ENCODE measurements around the gene DEFB132. TPM values are rescaled to one million over a fixed set of nuclear protein-coding genes. Genes with fewer than 3 reads are reported as not detected.

Gene DEFB132
- polyA plus RNA-seq, 1 of the 3 experiments (the other 2 are of a cell fraction), result not detected

DNA sequence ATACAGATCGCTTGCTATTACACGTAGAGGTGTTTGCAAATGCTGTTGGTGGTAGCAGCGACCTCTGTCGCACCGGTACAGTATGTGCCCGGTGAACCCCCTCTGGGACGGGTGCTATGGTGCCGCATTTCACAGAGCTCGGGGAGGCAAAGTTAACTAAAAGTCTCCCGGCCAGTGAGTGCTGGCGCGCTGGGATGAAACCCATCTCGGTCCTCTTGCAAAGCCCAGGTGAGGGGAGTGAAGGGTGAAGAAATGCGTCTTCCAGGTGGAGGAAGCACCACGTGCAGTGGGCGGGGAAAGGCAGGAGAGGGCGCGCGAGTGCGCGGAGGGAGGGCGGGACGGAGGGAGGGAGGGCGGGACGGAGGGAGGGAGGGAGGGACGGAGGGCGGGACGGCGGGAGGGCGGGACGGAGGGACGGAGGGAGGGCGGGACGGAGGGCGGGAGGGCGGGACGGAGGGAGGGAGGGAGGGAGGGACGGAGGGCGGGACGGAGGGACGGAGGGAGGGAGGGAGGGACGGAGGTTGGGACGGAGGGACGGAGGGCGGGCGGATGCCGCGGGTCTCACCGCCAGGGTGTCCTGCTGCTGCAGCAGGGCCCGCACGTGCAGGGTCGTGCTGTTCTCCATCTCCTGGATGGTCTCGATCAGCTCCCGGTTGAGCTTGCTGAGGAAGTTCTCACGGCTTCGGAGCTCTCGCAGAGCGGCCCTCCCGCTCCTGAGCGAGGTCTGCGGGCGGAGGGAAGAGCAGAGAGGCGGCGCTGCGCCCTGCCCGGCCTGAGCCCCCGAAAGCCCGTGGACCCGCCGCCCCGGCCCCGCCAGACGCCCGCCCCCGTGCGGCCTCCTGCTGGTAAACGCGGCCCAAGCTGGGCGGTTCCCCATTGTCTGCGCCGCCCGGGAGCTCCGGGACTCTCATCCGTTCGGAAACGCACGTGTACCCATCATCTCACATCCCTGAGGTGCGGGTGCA lies 21.4 kb downstream of the DEFB132 start:
- TF ChIP-seq SMC3 (IDR thresholded peaks at IDR 0.05; ENCODE audit: low read depth, low read length), result no peak
- no peak for TF ChIP-seq FOXJ3 (CRISPR knock-in tag; IDR thresholded peaks at IDR 0.05)
- TF ChIP-seq TEAD4 (IDR thresholded peaks at IDR 0.05; ENCODE audit: borderline replicate concordance, insufficient read depth), result no peak
- TF ChIP-seq SIN3A (IDR thresholded peaks at IDR 0.05; ENCODE audit: borderline replicate concordance, low read depth, low read length), result no peak
- no peak for TF ChIP-seq EZH2phosphoT487 (IDR thresholded peaks at IDR 0.05; ENCODE audit: borderline replicate concordance, low read depth)
- TF ChIP-seq ZBTB33 (IDR thresholded peaks at IDR 0.05; ENCODE audit: borderline replicate concordance, low read depth), result no peak
- WGBS (ENCODE audit: low lambda C conversion rate), result 96% methylated on average over 77 of the region's 88 CpGs
- H3K4me3 ChIP-seq (ENCODE audit: low read depth in 2 of 2, low read length in 1 of 2), result no peak overlapping the region
- no peak overlapping the region for H3K9ac ChIP-seq
- H3K27ac ChIP-seq (ENCODE audit: low read depth in 2 of 2, low read length in 1 of 2), result no peak overlapping the region
- CTCF ChIA-PET, result interaction anchor here (1.7 kb wide), 1 partner anchor 11 kb away, joined by 6 read pairs; no protein-coding TSS in a partner anchor
- no peak overlapping the region for H2AFZ ChIP-seq (ENCODE audit: low read depth)
- no peaks in the 10 kb centered on the region for H3F3A ChIP-seq (replicated peaks; ENCODE audit: insufficient read depth)
- H4K20me1 ChIP-seq (ENCODE audit: insufficient read depth), result no peaks in the 10 kb centered on the region
- no peaks in the 10 kb centered on the region for H3K9me3 ChIP-seq
- no peaks in the 10 kb centered on the region for H3K4me1 ChIP-seq (ENCODE audit: control insufficient read depth in 1 of 2, insufficient read depth in 2 of 2, low read depth in 1 of 2, low read length in 1 of 2)
- H3K79me2 ChIP-seq (ENCODE audit: insufficient read depth), result no peaks in the 10 kb centered on the region
- POLR2A ChIA-PET, result no interaction called here
- H3K27me3 ChIP-seq (ENCODE audit: insufficient read depth), result no peaks in the 10 kb centered on the region
- no peak overlapping the region for H3K4me2 ChIP-seq
- no peaks in the 10 kb centered on the region for H3K9me2 ChIP-seq
- DNase-seq, result no peak
- peaks cover 0 to 23% of the 10 kb centered on the region in 2 experiments for H3K36me3 ChIP-seq (replicated peaks in 1 of 2; ENCODE audit: control insufficient read depth in 1 of 2, insufficient read depth in 2 of 2, low read length in 1 of 2)

- no peak for DNase-seq
- H3K36me3 ChIP-seq (replicated peaks in 1 of 2; ENCODE audit: control insufficient read depth in 1 of 2, insufficient read depth in 2 of 2, low read length in 1 of 2), result no peaks in the 10 kb centered on the region
- no peak overlapping the region for H3K9ac ChIP-seq
- H4K20me1 ChIP-seq (ENCODE audit: insufficient read depth), result no peaks in the 10 kb centered on the region
- CTCF ChIA-PET, result interaction anchor here (2.6 kb wide), 1 partner anchor 17 kb away, joined by 8 read pairs; no protein-coding TSS in a partner anchor
- no peak overlapping the region for H3K4me3 ChIP-seq (ENCODE audit: low read depth in 2 of 2, low read length in 1 of 2)
- no peak for TF ChIP-seq YY1 (IDR thresholded peaks at IDR 0.05; ENCODE audit: low read depth)
- TF ChIP-seq GABPA (IDR thresholded peaks at IDR 0.05; ENCODE audit: low read depth), result no peak
- no peak for TF ChIP-seq GATA2 (CRISPR knock-in tag; IDR thresholded peaks at IDR 0.05)
- no peak for TF ChIP-seq NRF1 (IDR thresholded peaks at IDR 0.05; ENCODE audit: low read depth, low read length)
- no peak for TF ChIP-seq PBX3 (IDR thresholded peaks at IDR 0.05)
- TF ChIP-seq, protein P1, sequence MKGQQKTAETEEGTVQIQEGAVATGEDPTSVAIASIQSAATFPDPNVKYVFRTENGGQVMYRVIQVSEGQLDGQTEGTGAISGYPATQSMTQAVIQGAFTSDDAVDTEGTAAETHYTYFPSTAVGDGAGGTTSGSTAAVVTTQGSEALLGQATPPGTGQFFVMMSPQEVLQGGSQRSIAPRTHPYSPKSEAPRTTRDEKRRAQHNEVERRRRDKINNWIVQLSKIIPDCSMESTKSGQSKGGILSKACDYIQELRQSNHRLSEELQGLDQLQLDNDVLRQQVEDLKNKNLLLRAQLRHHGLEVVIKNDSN (IDR thresholded peaks at IDR 0.05; ENCODE audit: borderline replicate concordance, low read depth), result no peak
- no peak for TF ChIP-seq TEAD4 (IDR thresholded peaks at IDR 0.05; ENCODE audit: borderline replicate concordance, insufficient read depth)
- TF ChIP-seq, protein P2, sequence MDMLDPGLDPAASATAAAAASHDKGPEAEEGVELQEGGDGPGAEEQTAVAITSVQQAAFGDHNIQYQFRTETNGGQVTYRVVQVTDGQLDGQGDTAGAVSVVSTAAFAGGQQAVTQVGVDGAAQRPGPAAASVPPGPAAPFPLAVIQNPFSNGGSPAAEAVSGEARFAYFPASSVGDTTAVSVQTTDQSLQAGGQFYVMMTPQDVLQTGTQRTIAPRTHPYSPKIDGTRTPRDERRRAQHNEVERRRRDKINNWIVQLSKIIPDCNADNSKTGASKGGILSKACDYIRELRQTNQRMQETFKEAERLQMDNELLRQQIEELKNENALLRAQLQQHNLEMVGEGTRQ (IDR thresholded peaks at IDR 0.05; ENCODE audit: borderline replicate concordance, low read depth, low read length), result no peak
- no peak for TF ChIP-seq RFX5 (IDR thresholded peaks at IDR 0.05; ENCODE audit: low read length)
- no peak for TF ChIP-seq RXRA (IDR thresholded peaks at IDR 0.05; ENCODE audit: borderline replicate concordance, low read depth)
- TF ChIP-seq, protein P3, sequence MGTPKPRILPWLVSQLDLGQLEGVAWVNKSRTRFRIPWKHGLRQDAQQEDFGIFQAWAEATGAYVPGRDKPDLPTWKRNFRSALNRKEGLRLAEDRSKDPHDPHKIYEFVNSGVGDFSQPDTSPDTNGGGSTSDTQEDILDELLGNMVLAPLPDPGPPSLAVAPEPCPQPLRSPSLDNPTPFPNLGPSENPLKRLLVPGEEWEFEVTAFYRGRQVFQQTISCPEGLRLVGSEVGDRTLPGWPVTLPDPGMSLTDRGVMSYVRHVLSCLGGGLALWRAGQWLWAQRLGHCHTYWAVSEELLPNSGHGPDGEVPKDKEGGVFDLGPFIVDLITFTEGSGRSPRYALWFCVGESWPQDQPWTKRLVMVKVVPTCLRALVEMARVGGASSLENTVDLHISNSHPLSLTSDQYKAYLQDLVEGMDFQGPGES (IDR thresholded peaks at IDR 0.05; ENCODE audit: low read depth, low read length), result no peak
- no peak for TF ChIP-seq ELF1 (IDR thresholded peaks at IDR 0.05)
- TF ChIP-seq MXI1 (IDR thresholded peaks at IDR 0.05; ENCODE audit: low read depth, low read length), result no peak
- TF ChIP-seq EZH2phosphoT487 (IDR thresholded peaks at IDR 0.05; ENCODE audit: borderline replicate concordance, low read depth), result no peak
- TF ChIP-seq FOSL2 (IDR thresholded peaks at IDR 0.05; ENCODE audit: borderline replicate concordance, low read depth), result no peak
- no peak for TF ChIP-seq MEF2A (IDR thresholded peaks at IDR 0.05; ENCODE audit: borderline replicate concordance, low read depth)
- no peak overlapping the region for H2AFZ ChIP-seq (ENCODE audit: low read depth)
- H3K4me2 ChIP-seq, result no peak overlapping the region
- H3K9me2 ChIP-seq, result no peaks in the 10 kb centered on the region
- no peaks in the 10 kb centered on the region for H3K27me3 ChIP-seq (ENCODE audit: insufficient read depth)
- H3K27ac ChIP-seq (ENCODE audit: low read depth in 2 of 2, low read length in 1 of 2), result no peak overlapping the region
- POLR2A ChIA-PET, result no interaction called here
- no peaks in the 10 kb centered on the region for H3F3A ChIP-seq (replicated peaks; ENCODE audit: insufficient read depth)
- peaks cover 2% of the 10 kb centered on the region; the same call in 1 of the 2 replicates for H3K79me2 ChIP-seq (ENCODE audit: insufficient read depth)
- WGBS (ENCODE audit: low lambda C conversion rate), result 63% methylated on average over 3 of the region's 3 CpGs
- no peaks in the 10 kb centered on the region; a peak in 1 of 4 replicates for H3K4me1 ChIP-seq (ENCODE audit: control insufficient read depth in 1 of 2, insufficient read depth in 2 of 2, low read depth in 1 of 2, low read length in 1 of 2)
- H3K9me3 ChIP-seq, result no peaks in the 10 kb centered on the region
These were observed 26.6 kb downstream of the DEFB132 start for GRCh38 chr20:284172-284571.
